A673 (cell line): ENCODE results near the gene KLHDC1.

Source experiments
- EZH2 ChIP-seq: fragments of 200-600 bp; sonication (generic); IDR thresholded peaks from 2 replicates; pipeline ENCODE4 v1.6.1; 2017; ENCODE audit warnings: borderline replicate concordance, low read depth, mild to moderate bottlenecking, mixed read lengths, antibody characterized with exemption, low read length; ENCODE audit not compliant: poor library complexity, severe bottlenecking
- TF ChIP-seq, protein P1 (sequence below): fragments of 300-800, 200-600 bp; sonication (generic); conservative IDR thresholded peaks from 2 replicates; pipeline ENCODE4 v1.5.1; 2017; ENCODE audit warnings: low read depth, mild to moderate bottlenecking, antibody characterized with exemption, low read length, moderate library complexity, mixed read lengths

DNA sequence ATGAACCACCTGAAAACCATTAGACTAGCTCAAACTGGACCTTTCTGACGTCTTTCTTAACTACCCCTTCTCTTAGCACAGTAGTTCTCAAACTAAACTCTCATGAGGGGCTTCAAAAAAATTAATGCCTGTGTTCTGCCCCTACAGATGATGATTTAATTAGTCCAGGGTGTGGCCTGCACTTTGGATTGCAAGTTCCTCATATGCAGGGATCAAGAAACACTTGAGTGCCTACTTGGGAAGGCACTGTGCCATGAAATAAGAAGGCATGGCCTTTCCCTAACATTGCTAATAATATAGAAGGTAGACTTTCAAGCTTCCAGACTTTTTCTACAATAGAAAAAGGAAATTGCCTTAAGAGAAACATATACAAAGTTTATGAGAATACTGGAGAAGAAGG is 52.3 kb downstream of the KLHDC1 start:
- TF ChIP-seq, protein P1, sequence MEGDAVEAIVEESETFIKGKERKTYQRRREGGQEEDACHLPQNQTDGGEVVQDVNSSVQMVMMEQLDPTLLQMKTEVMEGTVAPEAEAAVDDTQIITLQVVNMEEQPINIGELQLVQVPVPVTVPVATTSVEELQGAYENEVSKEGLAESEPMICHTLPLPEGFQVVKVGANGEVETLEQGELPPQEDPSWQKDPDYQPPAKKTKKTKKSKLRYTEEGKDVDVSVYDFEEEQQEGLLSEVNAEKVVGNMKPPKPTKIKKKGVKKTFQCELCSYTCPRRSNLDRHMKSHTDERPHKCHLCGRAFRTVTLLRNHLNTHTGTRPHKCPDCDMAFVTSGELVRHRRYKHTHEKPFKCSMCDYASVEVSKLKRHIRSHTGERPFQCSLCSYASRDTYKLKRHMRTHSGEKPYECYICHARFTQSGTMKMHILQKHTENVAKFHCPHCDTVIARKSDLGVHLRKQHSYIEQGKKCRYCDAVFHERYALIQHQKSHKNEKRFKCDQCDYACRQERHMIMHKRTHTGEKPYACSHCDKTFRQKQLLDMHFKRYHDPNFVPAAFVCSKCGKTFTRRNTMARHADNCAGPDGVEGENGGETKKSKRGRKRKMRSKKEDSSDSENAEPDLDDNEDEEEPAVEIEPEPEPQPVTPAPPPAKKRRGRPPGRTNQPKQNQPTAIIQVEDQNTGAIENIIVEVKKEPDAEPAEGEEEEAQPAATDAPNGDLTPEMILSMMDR = no peak
- TF ChIP-seq EZH2 = no peak
